Measurements from ENCODE around the gene TGFBR3. TPM values are rescaled to one million over a fixed set of nuclear protein-coding genes. Genes with fewer than 3 reads are reported as not detected.

The TGFBR3 gene
- total and polyA plus RNA-seq, 2 of the 13 experiments (the other 11 are each of a cell fraction or from before 2014, with no cell fraction given): 76.5 to 195 TPM

- no peak overlapping the region for H3K27ac ChIP-seq (ENCODE audit: extremely low read length, insufficient read depth, low read length)
- TF ChIP-seq HES4 (CRISPR knock-in tag; IDR thresholded peaks at IDR 0.05; ENCODE audit: borderline replicate concordance) (no peak), GTF2F1 (IDR thresholded peaks at IDR 0.05; ENCODE audit: low read length) (no peak)
- no peak overlapping the region for H3K4me3 ChIP-seq (replicated peaks in 1 of 3; ENCODE audit: insufficient read depth in 1 of 3, low read depth in 2 of 3, low read length in 3 of 3)
- intact Hi-C loops (cut with micrococcal nuclease; ENCODE audit: unreplicated experiment): no loop called here
- H3K9me3 ChIP-seq (ENCODE audit: low read length): no peaks in the 10 kb centered on the region
- FAIRE-seq (no peak), ATAC-seq (no peak), DNase-seq (ENCODE audit: low spot score) (no peak)
- H3K9ac ChIP-seq (ENCODE audit: insufficient read depth, low read depth, low read length): no peak overlapping the region
- no peaks in the 10 kb centered on the region for H3K4me1 ChIP-seq (ENCODE audit: insufficient read depth, low read length)
- H2AFZ ChIP-seq (ENCODE audit: low read length): no peak overlapping the region
- POLR2A ChIA-PET: no interaction called here
- no peaks in the 10 kb centered on the region for H3K79me2 ChIP-seq (ENCODE audit: insufficient read depth, low read length)
- in situ Hi-C loops (cut with HindIII; ENCODE audit: extremely low pct_ligation_motif_present, low pct_unique_long_range_greater_than_20kb): no loop called here
- H4K20me1 ChIP-seq (ENCODE audit: insufficient read depth, low read length): no peaks in the 10 kb centered on the region
- CTCF ChIA-PET (ENCODE audit: low intra/inter-chr PET ratio, low total read pairs): no interaction called here
- no peak overlapping the region for H3K4me2 ChIP-seq (ENCODE audit: low read depth, low read length)
- no peaks in the 10 kb centered on the region for H3K36me3 ChIP-seq (replicated peaks in 1 of 2; ENCODE audit: control insufficient read depth in 1 of 2, insufficient read depth in 2 of 2, low read length in 2 of 2)
- BruUV-seq (replicated peaks): no TSS peak
- 31% methylated on average over 4 of the region's 4 CpGs for WGBS (ENCODE audit: low lambda C conversion rate)
- H3K27me3 ChIP-seq (ENCODE audit: control insufficient read depth in 1 of 2, insufficient read depth in 2 of 2, low read length in 2 of 2): peaks cover 0 to 1% of the 10 kb centered on the region in 2 experiments; a peak in 1 of 5 replicates
These were observed 234.7 kb downstream of the TGFBR3 start for GRCh38 chr1:91651243-91651642.

- FAIRE-seq (no peak), DNase-seq (ENCODE audit: low spot score) (no peak), ATAC-seq (no peak; the same call in 2 of the 3 replicates)
- H3K4me2 ChIP-seq (ENCODE audit: low read depth, low read length): no peak overlapping the region
- H3K4me3 ChIP-seq (replicated peaks in 1 of 3; ENCODE audit: insufficient read depth in 1 of 3, low read depth in 2 of 3, low read length in 3 of 3): no peak overlapping the region
- no peaks in the 10 kb centered on the region for H4K20me1 ChIP-seq (ENCODE audit: insufficient read depth, low read length)
- ChIA-PET POLR2A (no interaction called here), CTCF (ENCODE audit: low intra/inter-chr PET ratio, low total read pairs) (no interaction called here)
- no peaks in the 10 kb centered on the region for H3K79me2 ChIP-seq (ENCODE audit: insufficient read depth, low read length)
- in situ Hi-C loops (cut with HindIII; ENCODE audit: extremely low pct_ligation_motif_present, low pct_unique_long_range_greater_than_20kb) (no loop called here), intact Hi-C loops (cut with micrococcal nuclease; ENCODE audit: unreplicated experiment) (no loop called here)
- H3K27me3 ChIP-seq (ENCODE audit: control insufficient read depth in 1 of 2, insufficient read depth in 2 of 2, low read length in 2 of 2): peaks cover 0 to 1% of the 10 kb centered on the region in 2 experiments; a peak in 1 of 5 replicates
- no peak overlapping the region for H2AFZ ChIP-seq (ENCODE audit: low read length)
- H3K36me3 ChIP-seq (replicated peaks in 1 of 2; ENCODE audit: control insufficient read depth in 1 of 2, insufficient read depth in 2 of 2, low read length in 2 of 2): no peaks in the 10 kb centered on the region
- WGBS (ENCODE audit: low lambda C conversion rate): 0% methylated on average over 1 of the region's 1 CpG
- no peaks in the 10 kb centered on the region for H3K9me3 ChIP-seq (ENCODE audit: low read length)
- no peak overlapping the region for H3K27ac ChIP-seq (ENCODE audit: extremely low read length, insufficient read depth, low read length)
- no peak overlapping the region for H3K9ac ChIP-seq (ENCODE audit: insufficient read depth, low read depth, low read length)
- no TSS peak for BruUV-seq (replicated peaks)
- H3K4me1 ChIP-seq (ENCODE audit: insufficient read depth, low read length): no peaks in the 10 kb centered on the region
- TF ChIP-seq ZNF337 (CRISPR knock-in tag; IDR thresholded peaks at IDR 0.05; ENCODE audit: borderline replicate concordance, low read depth) (no peak), MEIS1 (CRISPR knock-in tag; IDR thresholded peaks at IDR 0.05; ENCODE audit: borderline replicate concordance) (no peak), NFKB2 (CRISPR knock-in tag; IDR thresholded peaks at IDR 0.05; ENCODE audit: borderline replicate concordance) (no peak), MLX (CRISPR knock-in tag; IDR thresholded peaks at IDR 0.05) (no peak), FOXP4 (CRISPR knock-in tag; IDR thresholded peaks at IDR 0.05) (no peak), KIAA2018 (CRISPR knock-in tag; IDR thresholded peaks at IDR 0.05; ENCODE audit: borderline replicate concordance) (no peak)
These were observed 235.2 kb downstream of the TGFBR3 start for GRCh38 chr1:91650764-91651163.
